ENCODE measurements around the gene TP53I11.

Gene TP53I11

GRCh38 chr11:44955015-44955738 lies 4.5 kb upstream of the TP53I11 start:
- DNase-seq: no peak

- no peak for DNase-seq
Observed at GRCh38 chr11:44954051-44954906, 3.6 kb upstream of the TP53I11 start.

GRCh38 chr11:44952500-44953260 lies 2.0 kb upstream of the TP53I11 start:
- DNase-seq: no peak

GRCh38 chr11:44952082-44952481 lies 1.4 kb upstream of the TP53I11 start:
- DNase-seq: no peak

- peak; percentile 33 for DNase-seq
Observed at GRCh38 chr11:44950031-44950624, 555 bp downstream of the TP53I11 start.

GRCh38 chr11:44949160-44950030 lies 1.3 kb downstream of the TP53I11 start:
- peak; percentile 35 for DNase-seq

GRCh38 chr11:44948155-44948554 lies 2.5 kb downstream of the TP53I11 start:
- DNase-seq: no peak

- no peak for DNase-seq
Observed at GRCh38 chr11:44947114-44947513, 3.6 kb downstream of the TP53I11 start.

GRCh38 chr11:44946263-44946662 lies 4.4 kb downstream of the TP53I11 start:
- no peak for DNase-seq

- no peak for DNase-seq
Observed at GRCh38 chr11:44945666-44946065, 5.0 kb downstream of the TP53I11 start.

- DNase-seq: no peak
Observed at GRCh38 chr11:44944853-44945235, 5.8 kb downstream of the TP53I11 start.

- no peak for DNase-seq
Observed at GRCh38 chr11:44944181-44944852, 6.4 kb downstream of the TP53I11 start.

GRCh38 chr11:44943696-44944095 lies 7.0 kb downstream of the TP53I11 start:
- DNase-seq: no peak

GRCh38 chr11:44943118-44943517 lies 7.6 kb downstream of the TP53I11 start:
- DNase-seq: no peak

GRCh38 chr11:44942029-44942955 lies 8.4 kb downstream of the TP53I11 start:
- peak; percentile 11 for DNase-seq

- no peak for DNase-seq
Observed at GRCh38 chr11:44941259-44942021, 9.2 kb downstream of the TP53I11 start.

- DNase-seq: no peak
Observed at GRCh38 chr11:44940835-44941234, 9.8 kb downstream of the TP53I11 start.

- DNase-seq: no peak
Observed at GRCh38 chr11:44940404-44940803, 10.3 kb downstream of the TP53I11 start.

- no peak for DNase-seq
Observed at GRCh38 chr11:44939673-44940395, 10.8 kb downstream of the TP53I11 start.
